H9 (cell line): ENCODE results near the gene MIGA2. TPM values are rescaled to one million over a fixed set of nuclear protein-coding genes. Genes with fewer than 3 reads are reported as not detected.
A peak's percentile ranks its signal among the peaks of the same experiment; 100 is the strongest.

Experiments
- DNase-seq: peaks from one replicate; pipeline ENCODE4 v3.0.0-alpha.2; 2017
- H2AFZ ChIP-seq: one replicate; pipeline ENCODE4 v1.6.1; 2013; ENCODE audit warnings: mild to moderate bottlenecking, low read length, control low read depth, moderate library complexity
- H2AK5ac ChIP-seq: 2 replicates; pipeline ENCODE4 v1.6.1; 2013; ENCODE audit warnings: low read length, control low read depth, mixed read lengths; ENCODE audit not compliant: insufficient read length
- H2BK120ac ChIP-seq: one replicate; pipeline ENCODE4 v1.6.1; 2013; ENCODE audit warnings: low read depth, mild to moderate bottlenecking, low read length, control low read depth, inconsistent platforms; ENCODE audit not compliant: poor library complexity, severe bottlenecking
- H2BK12ac ChIP-seq: 2 replicates; pipeline ENCODE4 v1.6.1; 2013; ENCODE audit warnings: low read length, control low read depth, mixed read lengths, low read depth; ENCODE audit not compliant: insufficient read length
- H2BK15ac ChIP-seq: 2 replicates; pipeline ENCODE4 v1.6.1; 2013; ENCODE audit warnings: low read depth, low read length, control low read depth
- H2BK20ac ChIP-seq: one replicate; pipeline ENCODE4 v1.6.1; 2013; ENCODE audit warnings: low read depth, mild to moderate bottlenecking, low read length, control low read depth, inconsistent platforms; ENCODE audit not compliant: poor library complexity, severe bottlenecking
- H2BK5ac ChIP-seq: 2 replicates; pipeline ENCODE4 v1.6.1; 2013; ENCODE audit warnings: low read length, control low read depth, mixed read lengths; ENCODE audit not compliant: insufficient read length
- H3K14ac ChIP-seq: 2 replicates; pipeline ENCODE4 v1.6.1; 2013; ENCODE audit warnings: low read length, control low read depth; ENCODE audit not compliant: insufficient read depth
- H3K18ac ChIP-seq: 2 replicates; pipeline ENCODE4 v1.6.1; 2013; ENCODE audit warnings: low read depth, mild to moderate bottlenecking, mixed read lengths, low read length, control low read depth; ENCODE audit not compliant: insufficient read length
- H3K23ac ChIP-seq: 2 replicates; pipeline ENCODE4 v1.6.1; 2013; ENCODE audit warnings: low read length, control low read depth, mixed read lengths, low read depth; ENCODE audit not compliant: insufficient read length
- H3K23me2 ChIP-seq: 2 replicates; pipeline ENCODE4 v1.6.1; 2013; ENCODE audit warnings: low read depth, mild to moderate bottlenecking, mixed read lengths, low read length, control low read depth; ENCODE audit not compliant: insufficient read length, poor library complexity, severe bottlenecking
- H3K27ac ChIP-seq: 2 replicates; pipeline ENCODE4 v1.5.1; 2013; ENCODE audit warnings: low read length, control low read depth, mixed read lengths, low read depth; ENCODE audit not compliant: insufficient read length
- H3K27me3 ChIP-seq: 2 replicates; pipeline ENCODE4 v1.6.1; 2013; ENCODE audit warnings: low read length, control low read depth, inconsistent platforms; ENCODE audit not compliant: insufficient read depth
- H3K4ac ChIP-seq: 2 replicates; pipeline ENCODE4 v1.6.1; 2013; ENCODE audit warnings: low read depth, mild to moderate bottlenecking, control low read depth, inconsistent platforms, low read length, moderate library complexity
- H3K4me1 ChIP-seq: 2 replicates; pipeline ENCODE4 v1.6.1; 2013; ENCODE audit warnings: low read length, control low read depth, inconsistent platforms; ENCODE audit not compliant: insufficient read depth
- H3K4me2 ChIP-seq: 2 replicates; pipeline ENCODE4 v1.6.1; 2013; ENCODE audit warnings: low read length, control low read depth, mixed read lengths; ENCODE audit not compliant: insufficient read length, insufficient read depth
- H3K56ac ChIP-seq: 2 replicates; pipeline ENCODE4 v1.6.1; 2013; ENCODE audit warnings: low read depth, mild to moderate bottlenecking, mixed read lengths, low read length, control low read depth; ENCODE audit not compliant: insufficient read length
- H3K79me1 ChIP-seq: 2 replicates; pipeline ENCODE4 v1.6.1; 2013; ENCODE audit warnings: low read depth, mild to moderate bottlenecking, moderate library complexity, low read length, control low read depth, inconsistent platforms; ENCODE audit not compliant: insufficient read depth, poor library complexity, severe bottlenecking
- H3K79me2 ChIP-seq: 2 replicates; pipeline ENCODE4 v1.6.1; 2013; ENCODE audit warnings: low read length, control low read depth, inconsistent platforms; ENCODE audit not compliant: insufficient read depth
- H3K9ac ChIP-seq: 2 replicates; pipeline ENCODE4 v1.6.1; 2013; ENCODE audit warnings: low read length, control low read depth, mixed read lengths; ENCODE audit not compliant: insufficient read length; ENCODE audit errors: extremely low read depth
- H3K9me3 ChIP-seq: one replicate; pipeline ENCODE4 v1.6.1; 2013; ENCODE audit warnings: low read depth, low read length, inconsistent platforms; ENCODE audit not compliant: control insufficient read depth
- H3T11ph ChIP-seq: one replicate; pipeline ENCODE4 v1.6.1; 2013; ENCODE audit warnings: mild to moderate bottlenecking, low read length, control low read depth, inconsistent platforms
- H4K20me1 ChIP-seq: one replicate; pipeline ENCODE4 v1.6.1; 2013; ENCODE audit not compliant: control insufficient read depth, insufficient read length, insufficient read depth
- H4K5ac ChIP-seq: 2 replicates; pipeline ENCODE4 v1.6.1; 2013; ENCODE audit warnings: low read depth, mild to moderate bottlenecking, mixed read lengths, low read length, control low read depth; ENCODE audit not compliant: insufficient read length
- H4K8ac ChIP-seq: replicated peaks from 2 replicates; pipeline ENCODE4 v1.6.1; 2013; ENCODE audit warnings: low read length, control low read depth, mixed read lengths, low read depth; ENCODE audit not compliant: insufficient read length
- H4K91ac ChIP-seq: 2 replicates; pipeline ENCODE4 v1.6.1; 2013; ENCODE audit warnings: low read depth, mild to moderate bottlenecking, moderate library complexity, mixed read lengths, low read length, control low read depth; ENCODE audit not compliant: insufficient read length
- H3K27ac Mint-ChIP-seq, 3 experiments: 2 replicates in 2 of 3; 3 replicates in 1 of 3; pipeline ENCODE4 v1.8.0; 2020 to 2021; ENCODE audit warnings: mixed read lengths in 3 of 3, mild to moderate bottlenecking in 1 of 3, moderate library complexity in 1 of 3
- H3K27me3 Mint-ChIP-seq: 2 replicates; pipeline ENCODE4 v1.8.0; 2021; ENCODE audit warnings: low read depth, mild to moderate bottlenecking, moderate library complexity, mixed read lengths
- H3K36me3 Mint-ChIP-seq, 3 experiments: 2 replicates in 2 of 3; 3 replicates in 1 of 3; pipeline ENCODE4 v1.8.0; 2020 to 2021; ENCODE audit warnings: low read depth in 3 of 3, mixed read lengths in 3 of 3; ENCODE audit not compliant: insufficient read depth in 1 of 3
- H3K4me1 Mint-ChIP-seq, 2 experiments: 2 replicates each; pipeline ENCODE4 v1.8.0; 2020; ENCODE audit warnings: mixed read lengths in 2 of 2
- H3K4me3 Mint-ChIP-seq, 2 experiments: 2 replicates in 1 of 2; 3 replicates in 1 of 2; pipeline ENCODE4 v1.8.0; 2020 to 2021; ENCODE audit warnings: mild to moderate bottlenecking in 2 of 2, mixed read lengths in 2 of 2, moderate library complexity in 1 of 2
- H3K9me3 Mint-ChIP-seq, 2 experiments: 2 replicates in 1 of 2; 3 replicates in 1 of 2; pipeline ENCODE4 v1.8.0; 2020; ENCODE audit warnings: mild to moderate bottlenecking in 2 of 2, mixed read lengths in 2 of 2, moderate library complexity in 1 of 2
- CTCF ChIP-seq: fragments of 200-600 bp; sonication (generic); conservative IDR thresholded peaks from 3 replicates; pipeline ENCODE4 v1.8.0; 2021; ENCODE audit warnings: antibody characterized with exemption, mild to moderate bottlenecking
- WGBS: extraction: QIAGEN DNeasy Blood & Tissue Kit; methylation state at CpG from one replicate; pipeline ENCODE4 v1.1.7; 2013; ENCODE audit warnings: missing lambda C conversion rate, low lambda C conversion rate, mixed read lengths; ENCODE audit not compliant: insufficient read length; ENCODE audit errors: extremely low coverage; 5-methylcytosine and 5-hydroxymethylcytosine counted together
- total RNA-seq: library from RNA; stranded (reverse); gene quantifications from 2 replicates; pipeline ENCODE4 v1.2.1, GENCODE V29; 2021

Gene MIGA2
- total RNA-seq, 1 experiment from 2014 or later: 37.8 TPM

GRCh38 chr9:129109537-129109903, 73.1 kb downstream of the MIGA2 start:
- no CpG with 5 or more reads among the region's 7 CpGs for WGBS
- H3K4me2 ChIP-seq: peak overlapping the region; percentile 85

More at GRCh38 chr9:129109537-129109903, 73.1 kb downstream of the MIGA2 start:
- H3K9me3 ChIP-seq: no peaks in the 10 kb centered on the region
- no peak overlapping the region for H2BK15ac ChIP-seq
- no peak overlapping the region for H3K9ac ChIP-seq
- H2BK12ac ChIP-seq: no peak overlapping the region
- H3K4ac ChIP-seq: no peak overlapping the region
- H2AK5ac ChIP-seq: no peak overlapping the region
- peak; percentile 45 for DNase-seq
- no peak overlapping the region for H4K8ac ChIP-seq
- no peak overlapping the region for H3K56ac ChIP-seq
- H3K4me3 Mint-ChIP-seq: peak overlapping the region; percentile 94 to 98
- H4K20me1 ChIP-seq: no peaks in the 10 kb centered on the region
- H2BK20ac ChIP-seq: no peak overlapping the region
- no peaks in the 10 kb centered on the region for H3K79me1 ChIP-seq
- peaks cover 0 to 4% (median 0%) of the 10 kb centered on the region in 3 experiments; a peak in 1 of 7 replicates for H3K36me3 Mint-ChIP-seq
- H3K4me1 Mint-ChIP-seq: peaks cover 9 to 19% of the 10 kb centered on the region in 2 experiments
- H3K27me3 ChIP-seq: no peaks in the 10 kb centered on the region; the same call in 1 of the 2 replicates
- no peak overlapping the region for H2AFZ ChIP-seq
- H2BK5ac ChIP-seq: no peak overlapping the region
- H3K9me3 Mint-ChIP-seq: no peaks in the 10 kb centered on the region
- H3K79me2 ChIP-seq: peaks cover 4% of the 10 kb centered on the region; the same call in 1 of the 2 replicates
- no peak overlapping the region for H3K27ac Mint-ChIP-seq
- H4K5ac ChIP-seq: no peak overlapping the region
- H4K91ac ChIP-seq: no peak overlapping the region
- TF ChIP-seq CTCF: no peak; the same call in 2 of the 3 replicates
- H3K27ac ChIP-seq: no peak overlapping the region
- H2BK120ac ChIP-seq: no peak overlapping the region
- H3K27me3 Mint-ChIP-seq: peaks cover 27% of the 10 kb centered on the region
- no peaks in the 10 kb centered on the region for H3K4me1 ChIP-seq
- H3K23ac ChIP-seq: no peak overlapping the region
- H3K18ac ChIP-seq: no peak overlapping the region
- peaks cover 12% of the 10 kb centered on the region for H3K23me2 ChIP-seq
- no peak overlapping the region for H3K14ac ChIP-seq
- H3T11ph ChIP-seq: no peak overlapping the region
